GM19468 (cell line): ENCODE data around the gene POU3F2.

ENCODE experiments used
- ATAC-seq: cut with Tn5 transposase; IDR thresholded peaks from one replicate; pipeline ENCODE4 v1.9.1; 2021; ENCODE audit warnings: mild to moderate bottlenecking, moderate library complexity, moderate number of reproducible peaks; ENCODE audit not compliant: unreplicated experiment; ENCODE audit errors: extremely low read depth

POU3F2 gene

DNA sequence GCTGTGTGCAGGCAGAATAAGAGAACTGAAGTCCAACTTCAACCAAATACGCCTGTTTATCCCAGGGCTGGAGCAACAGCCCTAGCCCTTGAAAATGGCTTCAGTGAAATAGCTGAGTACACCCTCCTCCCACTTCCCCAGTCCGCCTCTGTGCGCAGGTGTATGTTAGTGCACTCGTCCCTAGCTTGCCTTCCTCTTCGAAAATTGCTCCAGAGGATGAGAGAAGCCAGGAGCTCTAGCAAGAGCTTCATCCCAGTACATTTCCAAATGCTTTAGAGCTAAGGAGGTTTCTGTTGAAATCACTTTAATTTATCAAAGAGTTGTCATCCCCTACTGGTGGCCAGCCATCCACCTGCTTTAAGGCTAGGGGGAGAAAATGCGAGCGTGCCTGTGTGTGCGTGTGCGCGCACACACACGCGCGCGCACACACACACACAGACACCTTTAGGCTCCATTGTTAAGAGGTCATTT lies 5.4 kb upstream of the POU3F2 start:
- no peak for ATAC-seq

DNA sequence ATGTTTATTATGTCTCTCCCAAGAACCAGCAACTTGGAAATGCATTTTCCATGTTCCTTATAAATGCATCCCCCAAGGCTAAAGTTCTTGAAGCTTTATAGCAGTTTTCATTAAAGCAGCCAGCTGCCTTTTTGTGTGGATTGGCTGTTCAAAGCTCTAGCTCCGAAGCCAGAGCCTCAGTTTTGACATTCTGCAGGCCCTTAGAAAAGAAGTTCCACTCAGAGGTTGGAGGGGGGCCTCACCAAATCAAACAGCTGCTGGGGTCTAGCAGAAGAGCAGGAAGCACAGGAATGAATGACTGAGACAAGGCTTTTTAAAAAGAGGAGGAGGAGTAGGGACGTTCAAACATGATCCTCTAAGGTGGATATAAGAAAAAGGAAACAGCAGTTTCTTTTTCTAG lies 4.2 kb upstream of the POU3F2 start:
- no peak for ATAC-seq

DNA sequence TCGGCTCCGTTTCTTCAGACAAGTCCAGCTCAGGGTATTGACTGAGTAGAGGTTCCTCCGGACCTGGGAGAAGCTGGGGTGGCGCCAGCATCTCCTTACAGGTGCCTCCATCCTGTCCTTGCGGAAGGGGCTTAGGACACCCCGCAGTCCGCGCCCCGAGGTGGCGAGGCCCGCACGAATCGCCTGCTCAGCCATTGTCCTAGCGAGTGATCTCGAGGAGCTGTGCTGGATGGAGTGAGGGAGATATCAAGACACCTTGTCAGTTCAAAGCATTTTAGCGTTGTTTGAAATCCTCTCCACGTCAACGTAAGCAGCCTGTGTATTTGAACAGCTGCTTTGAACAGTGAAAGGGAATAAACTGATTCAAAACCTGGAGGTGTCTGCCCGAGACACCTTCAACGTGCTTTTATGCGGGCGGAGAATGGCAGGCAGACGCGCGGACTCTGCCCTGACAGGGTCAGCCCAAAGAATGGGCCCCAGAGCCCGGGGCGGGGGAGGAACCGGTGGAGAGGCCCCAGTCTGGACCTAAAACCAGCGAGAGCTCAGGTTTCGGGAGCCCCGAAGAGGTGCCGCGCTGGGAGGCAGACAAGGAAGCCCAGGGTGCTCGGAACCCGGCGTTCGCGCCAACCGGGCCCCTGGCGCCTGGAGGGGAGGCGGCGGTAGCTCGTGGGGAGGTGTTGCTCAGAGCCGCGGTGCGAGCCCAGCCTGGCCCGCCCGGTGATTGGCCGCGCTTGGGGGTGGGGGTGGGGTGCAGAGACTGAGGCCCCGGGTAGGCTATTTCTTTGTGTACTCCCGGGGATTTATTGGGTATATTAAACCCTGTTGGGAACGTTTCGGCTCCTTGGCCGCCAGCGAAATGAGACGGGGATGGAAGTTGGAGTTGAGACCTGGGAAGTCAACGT lies 3.1 kb upstream of the POU3F2 start:
- ATAC-seq: no peak

DNA sequence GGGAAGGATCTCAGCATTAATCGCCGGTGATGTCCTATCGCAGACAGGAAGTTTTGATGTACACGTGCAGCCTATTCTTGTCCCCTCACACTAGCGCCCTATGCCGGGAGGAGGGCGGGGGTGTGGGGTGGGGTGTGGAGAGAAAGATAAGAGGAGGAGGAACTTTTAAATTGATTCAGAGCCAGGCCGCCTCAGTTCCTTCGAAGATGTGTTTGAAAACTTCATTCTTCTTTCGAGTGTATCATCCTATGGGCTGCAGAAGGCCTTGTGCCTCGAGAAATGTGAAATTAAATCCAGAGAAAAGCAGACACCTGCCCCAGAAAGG lies 2.5 kb upstream of the POU3F2 start:
- ATAC-seq: no peak

DNA sequence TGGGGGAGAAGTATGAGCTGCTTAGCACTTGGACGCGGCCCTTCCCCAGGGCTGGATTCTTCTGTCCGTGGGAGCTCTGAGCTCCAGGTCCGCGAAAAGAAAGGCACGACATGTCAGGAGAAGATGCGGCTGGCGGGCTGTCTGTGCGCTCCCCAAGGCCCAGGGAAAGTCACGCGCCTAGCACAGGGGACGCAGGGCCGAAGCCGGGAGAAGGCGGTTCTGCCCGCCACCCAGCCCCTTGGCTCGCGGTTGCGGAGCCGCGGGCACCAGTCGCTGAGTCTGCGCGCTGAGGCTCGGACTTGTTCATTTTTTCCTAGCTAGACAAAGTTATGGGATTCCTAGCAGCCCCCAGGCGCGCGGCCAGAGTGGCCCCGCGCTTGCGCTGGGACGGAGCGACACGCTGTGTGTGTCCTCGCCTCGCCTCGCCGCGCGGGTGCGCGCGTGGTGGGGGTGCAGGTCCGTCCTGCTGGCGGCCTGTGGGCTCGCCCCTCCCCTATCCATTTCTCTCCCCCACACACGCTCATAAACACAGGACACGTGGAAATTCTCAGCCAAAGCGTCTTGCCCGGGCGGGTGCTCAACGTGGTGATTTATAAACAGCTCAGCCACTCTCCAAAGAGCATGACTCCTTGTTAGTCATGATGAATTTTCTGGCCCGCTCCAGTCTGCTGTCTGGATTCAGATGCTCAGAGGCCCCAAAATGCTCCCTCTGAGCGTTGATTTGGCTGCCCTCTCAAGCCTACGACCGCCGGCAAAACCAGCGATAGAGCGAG lies 1.9 kb upstream of the POU3F2 start:
- no peak for ATAC-seq

DNA sequence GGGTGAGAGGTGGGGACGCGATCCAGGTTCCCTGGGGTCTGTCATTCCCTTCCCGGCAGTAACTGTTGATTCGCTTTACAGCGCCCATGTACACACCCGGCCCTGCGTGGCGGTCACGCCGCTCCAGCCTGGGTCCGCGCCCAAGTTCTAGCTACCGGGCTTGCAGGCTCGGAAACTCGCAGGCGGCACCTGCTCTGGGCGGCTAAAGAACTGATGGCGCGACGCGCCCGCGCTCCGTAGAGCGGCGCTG lies 1.4 kb upstream of the POU3F2 start:
- ATAC-seq: peak; percentile 33

DNA sequence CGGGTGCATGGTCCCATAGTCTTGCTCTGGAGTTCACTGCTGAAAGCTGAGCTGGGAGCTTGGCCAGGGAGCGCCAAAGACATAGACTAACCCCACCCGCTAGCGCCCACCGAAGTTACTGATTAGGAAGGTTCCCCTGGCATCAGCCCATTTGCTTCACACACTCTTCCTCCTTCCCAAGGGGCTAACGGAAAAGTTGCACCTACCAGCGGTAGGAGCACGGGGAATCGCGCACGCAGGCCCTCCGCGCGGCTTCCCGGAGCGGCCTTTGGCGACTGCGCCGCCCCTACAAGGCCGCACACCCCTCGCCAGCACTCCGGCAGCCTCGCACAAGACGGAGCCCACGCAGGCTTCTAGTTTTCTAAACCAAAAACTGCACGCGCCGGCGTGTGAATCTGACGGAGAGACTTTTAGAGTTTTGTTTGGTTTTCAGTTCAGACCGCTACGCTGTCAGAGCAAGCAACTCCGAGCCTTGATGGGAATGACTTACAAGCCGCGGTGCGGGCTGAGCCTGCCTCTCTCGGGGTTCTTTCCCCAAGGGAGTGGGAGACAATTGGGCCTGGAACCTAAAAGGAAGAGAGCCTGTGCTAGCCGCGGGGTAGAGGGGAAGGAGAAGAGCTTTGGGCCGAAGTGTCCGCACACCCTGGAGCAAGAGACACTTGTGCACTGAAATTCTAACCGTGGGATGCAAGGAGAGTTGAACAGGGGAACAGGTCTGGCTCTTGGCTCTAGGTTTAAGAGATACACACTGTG lies 891 bp upstream of the POU3F2 start:
- no peak for ATAC-seq

- no peak for ATAC-seq
Observed at GRCh38 chr6:98835149-98836024, 1.0 kb downstream of the POU3F2 start.

DNA sequence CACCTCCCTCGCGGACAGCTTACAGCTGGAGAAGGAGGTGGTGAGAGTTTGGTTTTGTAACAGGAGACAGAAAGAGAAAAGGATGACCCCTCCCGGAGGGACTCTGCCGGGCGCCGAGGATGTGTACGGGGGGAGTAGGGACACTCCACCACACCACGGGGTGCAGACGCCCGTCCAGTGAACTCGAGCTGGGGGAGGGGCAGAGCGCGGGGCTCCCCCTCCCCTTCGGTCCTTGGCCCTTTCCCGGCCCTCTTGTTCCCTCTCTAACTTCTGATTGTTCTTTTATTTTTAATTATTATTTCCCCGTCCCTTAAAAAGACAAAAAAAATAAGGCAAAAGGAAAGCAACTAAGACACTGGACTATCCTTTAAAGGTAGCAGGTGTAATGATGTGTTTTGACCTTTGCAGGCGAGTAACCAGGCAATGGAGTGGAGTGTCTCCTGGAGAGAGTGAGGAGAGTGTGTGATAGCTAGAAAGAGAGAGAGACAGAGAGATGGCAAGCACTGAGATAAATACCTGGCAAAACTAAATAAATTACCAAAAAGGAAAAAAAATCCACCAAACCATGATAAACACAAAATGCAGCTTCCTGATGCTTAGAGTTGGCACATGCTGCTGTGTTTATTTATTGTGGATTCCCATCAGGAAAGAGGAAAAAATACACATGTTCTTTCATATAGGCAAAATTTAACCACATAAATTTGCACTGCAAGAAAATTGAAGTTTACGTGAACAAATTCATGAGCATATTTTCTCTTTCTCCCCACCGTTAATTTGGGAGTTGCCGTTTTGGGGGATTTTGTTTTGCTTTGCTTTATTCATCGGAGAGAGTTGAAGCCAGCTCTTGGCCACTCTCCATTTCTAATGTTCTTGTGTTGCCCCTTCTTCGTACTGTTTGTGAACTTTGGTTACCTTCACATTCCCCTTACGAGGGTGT lies 1.9 kb downstream of the POU3F2 start:
- no peak for ATAC-seq

GRCh38 chr6:98836962-98837944 lies 2.9 kb downstream of the POU3F2 start:
- no peak for ATAC-seq

DNA sequence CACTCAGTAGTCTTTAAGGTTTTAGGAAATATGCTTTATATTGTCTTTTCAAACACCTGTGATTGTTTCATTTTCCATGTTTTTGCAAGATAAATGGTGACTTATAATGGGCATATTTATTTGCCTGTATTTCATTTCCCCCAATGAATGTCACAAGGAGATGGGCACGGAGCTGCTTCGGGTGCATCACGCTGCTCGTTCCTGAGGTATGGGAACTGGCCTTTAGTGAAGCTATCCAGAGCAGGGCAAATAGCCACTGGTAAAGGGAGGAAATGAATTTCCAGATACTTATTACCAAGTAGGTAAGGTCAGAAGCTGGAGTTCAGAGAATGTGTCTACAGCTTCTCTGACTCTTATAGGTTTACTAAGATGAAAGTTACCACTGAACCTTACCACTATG lies 3.7 kb downstream of the POU3F2 start:
- ATAC-seq: no peak

DNA sequence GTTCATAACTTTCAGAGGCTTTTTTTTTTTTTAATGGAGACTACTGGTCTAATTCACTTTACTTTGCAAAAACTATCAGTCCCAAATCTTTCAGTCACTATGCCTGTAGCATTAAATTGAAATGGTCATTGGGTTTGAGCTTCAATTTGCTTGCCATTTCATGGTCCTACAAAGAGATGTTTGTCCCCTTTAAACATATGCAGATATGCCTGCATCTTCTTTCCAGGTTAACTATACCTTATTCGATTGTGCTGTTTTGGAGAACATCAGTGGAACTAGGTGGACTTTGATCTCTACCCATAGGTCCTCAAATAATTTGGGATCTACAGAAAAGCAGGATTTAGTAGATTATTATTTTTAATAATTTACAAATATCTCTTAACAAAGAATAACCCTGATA lies 4.6 kb downstream of the POU3F2 start:
- no peak for ATAC-seq

- ATAC-seq: no peak
Observed at GRCh38 chr6:98839781-98840361, 5.5 kb downstream of the POU3F2 start.

DNA sequence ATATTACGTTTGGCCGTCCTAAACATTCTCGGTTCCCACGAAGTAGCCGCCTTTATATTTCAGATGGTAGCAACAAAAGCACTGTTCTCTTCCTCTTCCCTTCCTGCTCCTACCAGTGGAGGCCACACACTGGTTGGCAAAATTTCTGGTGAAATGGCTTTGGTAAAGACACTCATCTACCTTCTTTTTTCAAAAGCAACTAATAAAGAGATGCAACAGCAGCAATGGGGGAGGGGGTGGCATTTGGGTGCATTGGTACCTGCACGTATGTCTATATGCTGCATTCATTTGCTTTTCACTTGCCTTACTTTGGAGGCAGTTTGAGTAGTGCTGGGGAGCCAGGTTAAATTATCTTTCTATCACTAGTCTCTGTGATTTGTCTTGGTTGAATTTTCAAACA lies 6.0 kb downstream of the POU3F2 start:
- no peak for ATAC-seq

DNA sequence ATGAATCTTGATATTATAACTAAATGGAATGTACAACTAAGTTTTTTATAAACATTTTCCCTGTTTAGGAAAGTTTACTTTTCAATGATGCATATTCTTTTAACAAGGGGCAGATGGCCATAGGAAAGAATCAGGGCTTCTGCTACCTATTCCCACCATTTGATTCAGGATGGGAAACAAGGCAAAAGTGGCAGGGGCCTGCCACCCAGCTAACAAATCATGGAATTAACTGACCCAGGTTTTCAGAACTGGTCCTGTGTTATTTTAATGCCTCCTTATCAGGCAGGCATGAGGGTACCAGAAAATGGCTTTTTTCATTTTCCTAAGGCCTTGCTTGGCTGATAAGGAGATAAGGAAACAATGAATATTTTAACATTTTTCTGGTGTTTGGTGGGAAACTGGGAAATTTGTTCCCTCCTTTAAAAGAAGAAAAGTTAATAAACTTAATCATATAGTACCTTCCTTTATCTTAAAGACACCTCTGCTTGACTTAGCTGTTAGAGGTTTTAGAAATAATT lies 6.7 kb downstream of the POU3F2 start:
- no peak for ATAC-seq

GRCh38 chr6:98841621-98842341 lies 7.4 kb downstream of the POU3F2 start:
- ATAC-seq: no peak
